HEK293 (cell line): ENCODE data around the gene ADAMTS13.

Experiments
- CTCF ChIA-PET: fragments of 350-600 bp; formaldehyde crosslinking; extraction: SDS; loops from one replicate; lab custom pipeline; 2021; ENCODE audit warnings: antibody characterized with exemption; lab: Yijun Ruan, JAX
- POLR2A ChIA-PET: fragments of 300-600 bp; formaldehyde crosslinking; extraction: SDS; loops from one replicate; lab custom pipeline; 2020; ENCODE audit warnings: antibody characterized with exemption, inconsistent platforms; lab: Yijun Ruan, JAX
- H3K27ac ChIP-seq: fragments of 200-500 bp; sonication (Bioruptor generic); 2 replicates; pipeline ENCODE4 v1.5.1; 2014; ENCODE audit warnings: low read depth, low read length, control low read depth, inconsistent platforms; ENCODE audit errors: extremely low read depth
- H3K36me3 ChIP-seq, 2 experiments: fragments of 200-500 bp in 1 of 2; sonication (Bioruptor generic) in 1 of 2; 1 replicate in 1 of 2; 2 replicates in 1 of 2; pipeline ENCODE4 v1.5.1; 2014 to 2017; ENCODE audit warnings: inconsistent platforms in 2 of 2, low read length in 2 of 2; ENCODE audit not compliant: control insufficient read depth in 2 of 2, insufficient read depth in 1 of 2
- H3K4me1 ChIP-seq: fragments of 200-500 bp; sonication (Bioruptor generic); 2 replicates; pipeline ENCODE4 v1.5.1; 2014; ENCODE audit warnings: mild to moderate bottlenecking, low read length, inconsistent platforms; ENCODE audit not compliant: control insufficient read depth, insufficient read depth
- H3K4me3 ChIP-seq: 2 replicates; pipeline ENCODE4 v1.5.1; 2011; ENCODE audit warnings: low read depth, mild to moderate bottlenecking, control low read depth, low read length, moderate library complexity
- H3K9me3 ChIP-seq: fragments of 200-500 bp; sonication (Bioruptor generic); 2 replicates; pipeline ENCODE4 v1.5.1; 2014; ENCODE audit warnings: low read depth, low read length, inconsistent platforms; ENCODE audit not compliant: control insufficient read depth, insufficient read depth
- KLF1 ChIP-seq: fragments of 450-650 bp; formaldehyde crosslinking; IDR thresholded peaks from 2 replicates; pipeline ENCODE4 v1.5.1; 2016; ENCODE audit warnings: missing biosample characterization, missing genetic modification characterization
- MEIS1 ChIP-seq: sonication (generic); formaldehyde crosslinking; IDR thresholded peaks from 2 replicates; pipeline ENCODE4 v1.8.1; 2022; ENCODE audit warnings: missing genetic modification reagents, mild to moderate bottlenecking, borderline replicate concordance
- WT1 ChIP-seq: fragments of 450-650 bp; formaldehyde crosslinking; IDR thresholded peaks from 2 replicates; pipeline ENCODE4 v1.5.1; 2016; ENCODE audit warnings: missing biosample characterization, missing genetic modification characterization
- ZBTB20 ChIP-seq: fragments of 450-650 bp; formaldehyde crosslinking; IDR thresholded peaks from 2 replicates; pipeline ENCODE4 v1.5.1; 2016; ENCODE audit warnings: missing biosample characterization, missing genetic modification characterization
- ZFP41 ChIP-seq: fragments of 450-650 bp; formaldehyde crosslinking; IDR thresholded peaks from 2 replicates; pipeline ENCODE4 v1.5.1; 2016; ENCODE audit warnings: missing biosample characterization, missing genetic modification characterization, borderline replicate concordance
- ZIC2 ChIP-seq: fragments of 450-650 bp; formaldehyde crosslinking; IDR thresholded peaks from 2 replicates; pipeline ENCODE4 v1.5.1; 2016; ENCODE audit warnings: missing biosample characterization, missing genetic modification characterization
- ZNF132 ChIP-seq: fragments of 450-650 bp; formaldehyde crosslinking; IDR thresholded peaks from 2 replicates; pipeline ENCODE4 v1.5.1; 2017; ENCODE audit warnings: missing biosample characterization, missing genetic modification characterization, borderline replicate concordance
- ZNF214 ChIP-seq: fragments of 450-650 bp; formaldehyde crosslinking; IDR thresholded peaks from 2 replicates; pipeline ENCODE4 v1.5.1; 2017; ENCODE audit warnings: missing biosample characterization, mild to moderate bottlenecking, missing genetic modification characterization, borderline replicate concordance
- ZNF266 ChIP-seq: fragments of 450-650 bp; formaldehyde crosslinking; IDR thresholded peaks from 2 replicates; pipeline ENCODE4 v1.5.1; 2016; ENCODE audit warnings: missing biosample characterization, missing genetic modification characterization, low read depth
- ZNF391 ChIP-seq: fragments of 450-650 bp; formaldehyde crosslinking; IDR thresholded peaks from 2 replicates; pipeline ENCODE4 v1.5.1; 2016; ENCODE audit warnings: low read depth, missing biosample characterization, missing genetic modification characterization, borderline replicate concordance
- ZNF560 ChIP-seq: fragments of 450-650 bp; formaldehyde crosslinking; IDR thresholded peaks from 2 replicates; pipeline ENCODE4 v1.5.1; 2017; ENCODE audit warnings: missing biosample characterization, missing genetic modification characterization, borderline replicate concordance
- ZNF785 ChIP-seq: fragments of 450-650 bp; formaldehyde crosslinking; IDR thresholded peaks from 2 replicates; pipeline ENCODE4 v1.5.1; 2016; ENCODE audit warnings: missing biosample characterization, missing genetic modification characterization
- TF ChIP-seq, protein P1 (sequence below): fragments of 450-650 bp; formaldehyde crosslinking; IDR thresholded peaks from 2 replicates; pipeline ENCODE4; 2016; ENCODE audit warnings: missing biosample characterization, missing genetic modification characterization
- TF ChIP-seq, protein P2 (sequence below): fragments of 450-650 bp; formaldehyde crosslinking; optimal IDR thresholded peaks from 2 replicates; pipeline ENCODE3; 2016; ENCODE audit warnings: missing biosample characterization, mild to moderate bottlenecking, missing genetic modification characterization
- TF ChIP-seq, protein P3 (sequence below): fragments of 450-650 bp; formaldehyde crosslinking; IDR thresholded peaks from 2 replicates; pipeline ENCODE4 v1.5.1; 2016; ENCODE audit warnings: missing biosample characterization, missing genetic modification characterization
- TF ChIP-seq, protein P4 (sequence below): fragments of 450-650 bp; formaldehyde crosslinking; conservative IDR thresholded peaks from 2 replicates; pipeline ENCODE4 v1.5.1; 2016; ENCODE audit warnings: low read depth, missing biosample characterization, missing genetic modification characterization

ADAMTS13 gene

DNA sequence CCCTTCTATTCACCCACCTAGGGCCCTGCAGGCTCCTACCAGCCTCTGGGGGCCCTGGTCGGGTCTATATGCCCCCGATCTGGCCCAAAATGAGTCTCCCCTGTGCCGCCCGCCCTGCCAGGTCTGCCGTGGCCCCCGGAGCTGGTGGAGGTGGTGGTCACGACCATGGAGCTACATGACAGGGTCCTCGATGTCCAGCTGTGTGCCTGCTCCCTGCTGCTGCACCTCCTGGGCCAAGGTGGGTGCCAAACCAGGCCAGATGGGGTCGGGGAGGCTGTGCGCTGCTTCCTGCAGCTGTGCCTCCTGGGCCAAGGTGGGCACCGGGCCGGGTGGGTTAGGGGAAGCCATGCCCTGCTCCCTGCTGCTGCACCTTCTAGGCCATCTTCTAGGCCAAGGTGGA lies 21.9 kb upstream of the ADAMTS13 start:
- H3K9me3 ChIP-seq: no peaks in the 10 kb centered on the region
- POLR2A ChIA-PET: interaction anchor here (0.6 to 1.4 kb wide), 4 partner anchors 52 to 388 kb away, joined by 4 to 5 read pairs (median 4); partner anchors contain the start of genes MED22 and RPL7A
- no peak for TF ChIP-seq WT1
- no peak for TF ChIP-seq ZNF560 (tag by site-specific recombination)
- TF ChIP-seq, protein P1, sequence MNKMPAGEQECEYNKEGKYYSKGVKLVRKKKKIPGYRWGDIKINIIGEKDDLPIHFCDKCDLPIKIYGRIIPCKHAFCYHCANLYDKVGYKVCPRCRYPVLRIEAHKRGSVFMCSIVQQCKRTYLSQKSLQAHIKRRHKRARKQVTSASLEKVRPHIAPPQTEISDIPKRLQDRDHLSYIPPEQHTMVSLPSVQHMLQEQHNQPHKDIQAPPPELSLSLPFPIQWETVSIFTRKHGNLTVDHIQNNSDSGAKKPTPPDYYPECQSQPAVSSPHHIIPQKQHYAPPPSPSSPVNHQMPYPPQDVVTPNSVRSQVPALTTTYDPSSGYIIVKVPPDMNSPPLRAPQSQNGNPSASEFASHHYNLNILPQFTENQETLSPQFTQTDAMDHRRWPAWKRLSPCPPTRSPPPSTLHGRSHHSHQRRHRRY: no peak
- TF ChIP-seq, protein P2, sequence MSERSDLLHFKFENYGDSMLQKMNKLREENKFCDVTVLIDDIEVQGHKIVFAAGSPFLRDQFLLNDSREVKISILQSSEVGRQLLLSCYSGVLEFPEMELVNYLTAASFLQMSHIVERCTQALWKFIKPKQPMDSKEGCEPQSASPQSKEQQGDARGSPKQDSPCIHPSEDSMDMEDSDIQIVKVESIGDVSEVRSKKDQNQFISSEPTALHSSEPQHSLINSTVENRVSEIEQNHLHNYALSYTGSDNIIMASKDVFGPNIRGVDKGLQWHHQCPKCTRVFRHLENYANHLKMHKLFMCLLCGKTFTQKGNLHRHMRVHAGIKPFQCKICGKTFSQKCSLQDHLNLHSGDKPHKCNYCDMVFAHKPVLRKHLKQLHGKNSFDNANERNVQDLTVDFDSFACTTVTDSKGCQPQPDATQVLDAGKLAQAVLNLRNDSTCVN (tag by site-specific recombination): no peak
- TF ChIP-seq, protein P3, sequence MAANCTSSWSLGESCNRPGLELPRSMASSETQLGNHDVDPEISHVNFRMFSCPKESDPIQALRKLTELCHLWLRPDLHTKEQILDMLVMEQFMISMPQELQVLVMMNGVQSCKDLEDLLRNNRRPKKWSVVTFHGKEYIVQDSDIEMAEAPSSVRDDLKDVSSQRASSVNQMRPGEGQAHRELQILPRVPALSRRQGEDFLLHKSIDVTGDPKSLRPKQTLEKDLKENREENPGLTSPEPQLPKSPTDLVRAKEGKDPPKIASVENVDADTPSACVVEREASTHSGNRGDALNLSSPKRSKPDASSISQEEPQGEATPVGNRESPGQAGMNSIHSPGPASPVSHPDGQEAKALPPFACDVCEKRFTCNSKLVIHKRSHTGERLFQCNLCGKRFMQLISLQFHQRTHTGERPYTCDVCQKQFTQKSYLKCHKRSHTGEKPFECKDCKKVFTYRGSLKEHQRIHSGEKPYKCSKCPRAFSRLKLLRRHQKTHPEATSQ (tag by site-specific recombination): no peak
- TF ChIP-seq ZBTB20: no peak
- no peak for TF ChIP-seq ZNF391 (tag by site-specific recombination)
- TF ChIP-seq, protein P4, sequence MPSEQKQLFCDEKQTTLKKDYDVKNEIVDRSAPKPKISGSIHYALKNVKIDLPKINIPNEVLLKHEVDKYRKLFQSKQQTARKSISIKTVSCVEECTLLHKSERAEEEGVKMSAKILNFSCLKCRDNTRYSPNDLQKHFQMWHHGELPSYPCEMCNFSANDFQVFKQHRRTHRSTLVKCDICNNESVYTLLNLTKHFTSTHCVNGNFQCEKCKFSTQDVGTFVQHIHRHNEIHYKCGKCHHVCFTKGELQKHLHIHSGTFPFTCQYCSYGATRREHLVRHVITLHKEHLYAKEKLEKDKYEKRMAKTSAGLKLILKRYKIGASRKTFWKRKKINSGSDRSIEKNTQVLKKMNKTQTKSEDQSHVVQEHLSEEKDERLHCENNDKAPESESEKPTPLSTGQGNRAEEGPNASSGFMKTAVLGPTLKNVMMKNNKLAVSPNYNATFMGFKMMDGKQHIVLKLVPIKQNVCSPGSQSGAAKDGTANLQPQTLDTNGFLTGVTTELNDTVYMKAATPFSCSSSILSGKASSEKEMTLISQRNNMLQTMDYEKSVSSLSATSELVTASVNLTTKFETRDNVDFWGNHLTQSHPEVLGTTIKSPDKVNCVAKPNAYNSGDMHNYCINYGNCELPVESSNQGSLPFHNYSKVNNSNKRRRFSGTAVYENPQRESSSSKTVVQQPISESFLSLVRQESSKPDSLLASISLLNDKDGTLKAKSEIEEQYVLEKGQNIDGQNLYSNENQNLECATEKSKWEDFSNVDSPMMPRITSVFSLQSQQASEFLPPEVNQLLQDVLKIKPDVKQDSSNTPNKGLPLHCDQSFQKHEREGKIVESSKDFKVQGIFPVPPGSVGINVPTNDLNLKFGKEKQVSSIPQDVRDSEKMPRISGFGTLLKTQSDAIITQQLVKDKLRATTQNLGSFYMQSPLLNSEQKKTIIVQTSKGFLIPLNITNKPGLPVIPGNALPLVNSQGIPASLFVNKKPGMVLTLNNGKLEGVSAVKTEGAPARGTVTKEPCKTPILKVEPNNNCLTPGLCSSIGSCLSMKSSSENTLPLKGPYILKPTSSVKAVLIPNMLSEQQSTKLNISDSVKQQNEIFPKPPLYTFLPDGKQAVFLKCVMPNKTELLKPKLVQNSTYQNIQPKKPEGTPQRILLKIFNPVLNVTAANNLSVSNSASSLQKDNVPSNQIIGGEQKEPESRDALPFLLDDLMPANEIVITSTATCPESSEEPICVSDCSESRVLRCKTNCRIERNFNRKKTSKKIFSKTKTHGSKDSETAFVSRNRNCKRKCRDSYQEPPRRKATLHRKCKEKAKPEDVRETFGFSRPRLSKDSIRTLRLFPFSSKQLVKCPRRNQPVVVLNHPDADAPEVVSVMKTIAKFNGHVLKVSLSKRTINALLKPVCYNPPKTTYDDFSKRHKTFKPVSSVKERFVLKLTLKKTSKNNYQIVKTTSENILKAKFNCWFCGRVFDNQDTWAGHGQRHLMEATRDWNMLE (tag by site-specific recombination): no peak
- no peak for TF ChIP-seq ZNF214 (tag by site-specific recombination)
- no peak for TF ChIP-seq MEIS1
- TF ChIP-seq ZNF266 (tag by site-specific recombination): no peak
- TF ChIP-seq ZFP41: no peak
- TF ChIP-seq, all 188 proteins: peak for 0
- peaks cover 0 to 36% of the 10 kb centered on the region in 2 experiments; a peak in 1 of 3 replicates for H3K36me3 ChIP-seq
- CTCF ChIA-PET: interaction anchor here (0.6 to 1.5 kb wide), 5 partner anchors 10 to 593 kb away, joined by 3 to 6 read pairs (median 4); no protein-coding TSS in a partner anchor
- H3K4me1 ChIP-seq: no peaks in the 10 kb centered on the region
- H3K4me3 ChIP-seq: no peak overlapping the region
- H3K27ac ChIP-seq: no peak overlapping the region

DNA sequence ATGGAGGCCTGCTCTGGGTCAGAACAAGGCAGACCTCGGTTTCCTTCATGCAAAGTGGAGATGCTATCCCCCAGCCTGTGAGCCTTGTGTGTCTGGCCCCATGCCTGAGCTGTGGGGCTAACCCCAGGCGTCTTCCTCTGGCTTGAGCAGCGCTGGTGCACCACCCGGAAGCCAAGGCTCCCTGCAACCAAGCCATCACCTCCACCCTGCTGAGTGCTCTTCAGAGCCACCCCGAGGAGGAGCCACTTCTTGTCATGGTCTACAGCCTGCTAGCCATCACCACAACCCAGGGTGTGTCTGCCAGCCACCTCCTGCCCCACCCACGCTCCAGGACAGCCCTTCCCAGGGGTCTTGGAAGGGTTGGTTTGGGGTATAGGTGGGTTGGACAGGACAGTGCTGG lies 20.6 kb upstream of the ADAMTS13 start:
- ChIA-PET CTCF (interaction anchor here (0.7 to 1.4 kb wide), 4 partner anchors 8 to 36 kb away, joined by 3 to 6 read pairs (median 4); no protein-coding TSS in a partner anchor), POLR2A (interaction anchor here (0.7 to 1.4 kb wide), 2 partner anchors 54 to 78 kb away, joined by 3 to 4 read pairs; partner anchors contain the start of genes MED22 and RPL7A)
- H3K4me3 ChIP-seq: no peak overlapping the region
- no peaks in the 10 kb centered on the region for H3K4me1 ChIP-seq
- peaks cover 0 to 49% of the 10 kb centered on the region in 2 experiments; a peak in 1 of 3 replicates for H3K36me3 ChIP-seq
- H3K9me3 ChIP-seq: no peaks in the 10 kb centered on the region
- TF ChIP-seq ZIC2 (peak; percentile 28; the same call in 1 of the 2 replicates), ZNF785 (no peak), KLF1 (tag by site-specific recombination) (peak; percentile 41; the same call in 1 of the 2 replicates), ZNF132 (no peak)
- no peak overlapping the region for H3K27ac ChIP-seq
